ENCODE results near the gene GHRH. TPM values are rescaled to one million over a fixed set of nuclear protein-coding genes. Genes with fewer than 3 reads are reported as not detected.

The GHRH gene
- total and polyA plus RNA-seq, 4 donors: not detected

GRCh38 chr20:37243076-37243936 lies 18.3 kb downstream of the GHRH start:
- H3K4me1 ChIP-seq (ENCODE audit: control insufficient read depth in 5 of 5, insufficient read depth in 5 of 5, low read length in 5 of 5): peaks cover 0 to 12% (median 0%) of the 10 kb centered on the region in 5 donors
- no peak overlapping the region for H3K27ac ChIP-seq (ENCODE audit: low read depth in 1 of 2, low read length in 1 of 2)
- no peaks in the 10 kb centered on the region for H3K9me3 ChIP-seq (ENCODE audit: control insufficient read depth in 4 of 4, insufficient read depth in 3 of 4, low read length in 3 of 4)
- peaks cover 20 to 35% (median 21%) of the 10 kb centered on the region in 4 donors for H3K36me3 ChIP-seq (ENCODE audit: control insufficient read depth in 4 of 4, insufficient read depth in 4 of 4, low read length in 4 of 4)
- no peak for TF ChIP-seq CTCF (IDR thresholded peaks at IDR 0.05; ENCODE audit: control extremely low read depth, extremely low read depth)
- H3K9ac ChIP-seq (ENCODE audit: insufficient read depth in 1 of 2, low read length in 2 of 2): no peak overlapping the region
- ATAC-seq (ENCODE audit: insufficient read depth, low FRiP score) (no peak), DNase-seq (no peak)
- 88 to 90% methylated on average over 16 of the region's 16 CpGs for WGBS, 2 donors
- H3K4me3 ChIP-seq: no peak overlapping the region
- H3K27me3 ChIP-seq (ENCODE audit: control insufficient read depth in 3 of 3, insufficient read depth in 3 of 3, low read length in 2 of 3): no peaks in the 10 kb centered on the region

- TF ChIP-seq CTCF (IDR thresholded peaks at IDR 0.05; ENCODE audit: control extremely low read depth, extremely low read depth): no peak
- Histone ChIP-seq H3K27me3 (ENCODE audit: control insufficient read depth in 3 of 3, insufficient read depth in 3 of 3, low read length in 2 of 3) (no peaks in the 10 kb centered on the region), H3K4me1 (ENCODE audit: control insufficient read depth in 5 of 5, insufficient read depth in 5 of 5, low read length in 5 of 5) (peaks cover 0 to 14% (median 0%) of the 10 kb centered on the region in 5 donors), H3K36me3 (ENCODE audit: control insufficient read depth in 4 of 4, insufficient read depth in 4 of 4, low read length in 4 of 4) (peaks cover 20 to 40% (median 24%) of the 10 kb centered on the region in 4 donors), H3K9ac (ENCODE audit: insufficient read depth in 1 of 2, low read length in 2 of 2) (no peak overlapping the region), H3K9me3 (ENCODE audit: control insufficient read depth in 4 of 4, insufficient read depth in 3 of 4, low read length in 3 of 4) (no peaks in the 10 kb centered on the region), H3K27ac (ENCODE audit: low read depth in 1 of 2, low read length in 1 of 2) (no peak overlapping the region), H3K4me3 (no peak overlapping the region)
- no peak for ATAC-seq (ENCODE audit: insufficient read depth, low FRiP score)
- DNase-seq: no peak
- WGBS, 2 donors: 90 to 97% methylated on average over 4 of the region's 4 CpGs
Measured at GRCh38 chr20:37242503-37242902, 19.1 kb downstream of the GHRH start.

- no peak overlapping the region for H3K27ac ChIP-seq (ENCODE audit: low read depth in 1 of 2, low read length in 1 of 2)
- DNase-seq (no peak), ATAC-seq (ENCODE audit: insufficient read depth, low FRiP score) (no peak)
- no peaks in the 10 kb centered on the region for H3K9me3 ChIP-seq (ENCODE audit: control insufficient read depth in 4 of 4, insufficient read depth in 3 of 4, low read length in 3 of 4)
- TF ChIP-seq CTCF (IDR thresholded peaks at IDR 0.05; ENCODE audit: control extremely low read depth, extremely low read depth): no peak
- H3K36me3 ChIP-seq (ENCODE audit: control insufficient read depth in 4 of 4, insufficient read depth in 4 of 4, low read length in 4 of 4): peaks cover 34 to 54% (median 38%) of the 10 kb centered on the region in 4 donors
- H3K4me1 ChIP-seq (ENCODE audit: control insufficient read depth in 5 of 5, insufficient read depth in 5 of 5, low read length in 5 of 5): peaks cover 0 to 14% (median 0%) of the 10 kb centered on the region in 5 donors
- WGBS, 2 donors: 95 to 99% methylated on average over 3 of the region's 3 CpGs
- H3K27me3 ChIP-seq (ENCODE audit: control insufficient read depth in 3 of 3, insufficient read depth in 3 of 3, low read length in 2 of 3): no peaks in the 10 kb centered on the region
- no peak overlapping the region for H3K4me3 ChIP-seq
- no peak overlapping the region for H3K9ac ChIP-seq (ENCODE audit: insufficient read depth in 1 of 2, low read length in 2 of 2)
Measured at GRCh38 chr20:37240337-37241067, 21.1 kb downstream of the GHRH start.

Data from lung (tissue), 12 donors.